ENCODE measurements around the gene SLC2A8.

GRCh38 chr9:127393645-127394044, 3.3 kb upstream of the SLC2A8 start:
- no peak for TF ChIP-seq CTCF (IDR thresholded peaks at IDR 0.05)
- TF ChIP-seq POLR2A (IDR thresholded peaks at IDR 0.05) = no peak

All from thyroid gland (tissue), 4 donors.